GM12878 (cell line): Measurements from ENCODE around the gene FNDC3B.

ENCODE experiments used
- CBX3 ChIP-seq: fragments of 200-600 bp; sonication (generic); IDR thresholded peaks from 2 replicates; pipeline ENCODE4 v1.6.1; 2016; ENCODE audit warnings: low read depth, borderline replicate concordance
- CTCF ChIP-seq, 3 experiments: IDR thresholded peaks in 2 of 3; conservative IDR thresholded peaks in 1 of 3; 2 replicates each; pipeline ENCODE4 v1.5.1; 2011; ENCODE audit warnings: low read depth in 3 of 3, low read length in 3 of 3, mild to moderate bottlenecking in 3 of 3, control low read depth in 2 of 3, moderate library complexity in 2 of 3, inconsistent platforms in 1 of 3, mixed read lengths in 1 of 3; ENCODE audit not compliant: control insufficient read depth in 2 of 3, insufficient read depth in 1 of 3; ENCODE audit errors: extremely low read depth in 1 of 3
- ELK1 ChIP-seq: IDR thresholded peaks from 2 replicates; pipeline ENCODE4 v1.6.1; 2012; ENCODE audit warnings: low read depth, low read length, improper control_type of control experiment
- GATAD2B ChIP-seq: fragments of 450-650 bp; conservative IDR thresholded peaks from 2 replicates; pipeline ENCODE4 v1.6.1; 2017; ENCODE audit warnings: low read depth, mild to moderate bottlenecking, moderate library complexity
- NFIC ChIP-seq: IDR thresholded peaks from 2 replicates; pipeline ENCODE4 v1.6.1; 2012; ENCODE audit warnings: low read depth, mild to moderate bottlenecking, inconsistent platforms, low read length, moderate library complexity
- POLR2A ChIP-seq: IDR thresholded peaks from 2 replicates; pipeline ENCODE4 v1.6.1; 2011; ENCODE audit warnings: low read depth, mild to moderate bottlenecking, low read length
- REST ChIP-seq: IDR thresholded peaks from 2 replicates; pipeline ENCODE4 v1.6.1; 2012; ENCODE audit warnings: mild to moderate bottlenecking, low read depth, low read length
- ZBTB4 ChIP-seq: fragments of 450-650 bp; formaldehyde crosslinking; IDR thresholded peaks from 2 replicates; pipeline ENCODE4 v1.4.0; 2022; ENCODE audit warnings: mild to moderate bottlenecking, moderate library complexity

- TF ChIP-seq REST (no peak), CBX3 (no peak), ELK1 (no peak), POLR2A (no peak), CTCF (IDR thresholded peaks at IDR 0.05 in 2 of 3, conservative IDR thresholded peaks at IDR 0.05 in 1 of 3; ENCODE audit: control insufficient read depth in 2 of 3, extremely low read depth in 1 of 3, insufficient read depth in 1 of 3, low read depth in 3 of 3, low read length in 3 of 3) (no peak), GATAD2B (no peak), NFIC (no peak), ZBTB4 (no peak)
Measured at GRCh38 chr3:172203522-172204258, 164.3 kb downstream of the FNDC3B start.
